Calu3 (cell line): ENCODE data around the gene HAUS1. TPM values are rescaled to one million over a fixed set of nuclear protein-coding genes. Genes with fewer than 3 reads are reported as not detected.
A peak's percentile ranks its signal among the peaks of the same experiment; 100 is the strongest.
"Not testable (repeated sequence)": the region's sequence is repeated elsewhere in the genome, so short reads cannot be mapped to it uniquely, and the experiment has no call there.

ENCODE experiments used
- BruUV-seq: library from RNA; stranded (reverse); fragments of 400-500 nt; replicated peaks from 2 replicates; lab custom pipeline; 2021; lab: Mats Ljungman, UMichigan
- CTCF ChIA-PET: fragments of 300-600 bp; sonication (Branson Sonifier 250); formaldehyde crosslinking; loops from one replicate; lab custom pipeline; 2022; ENCODE audit warnings: antibody characterized with exemption; lab: Charles Lee
- DNase-seq: peaks from one replicate; pipeline ENCODE4 v3.0.0; 2022
- H3K27ac Mint-ChIP-seq: one replicate; pipeline ENCODE4 v1.8.0; 2022; ENCODE audit warnings: mixed read lengths; ENCODE audit not compliant: unreplicated experiment
- H3K27me3 Mint-ChIP-seq: one replicate; pipeline ENCODE4 v1.8.0; 2022; ENCODE audit warnings: mixed read lengths; ENCODE audit not compliant: unreplicated experiment
- H3K36me3 Mint-ChIP-seq: one replicate; pipeline ENCODE4 v1.8.0; 2022; ENCODE audit warnings: mild to moderate bottlenecking, moderate library complexity, mixed read lengths; ENCODE audit not compliant: insufficient read depth, unreplicated experiment
- H3K4me1 Mint-ChIP-seq: one replicate; pipeline ENCODE4 v1.8.0; 2022; ENCODE audit warnings: mild to moderate bottlenecking, low read depth, mixed read lengths; ENCODE audit not compliant: unreplicated experiment
- H3K4me3 Mint-ChIP-seq: one replicate; pipeline ENCODE4 v1.8.0; 2022; ENCODE audit warnings: mild to moderate bottlenecking, low read depth, moderate library complexity, mixed read lengths; ENCODE audit not compliant: unreplicated experiment
- H3K9me3 Mint-ChIP-seq: one replicate; pipeline ENCODE4 v1.8.0; 2022; ENCODE audit warnings: low read depth, mixed read lengths; ENCODE audit not compliant: unreplicated experiment
- intact Hi-C: fragments of 100-400 bp; cut with micrococcal nuclease; formaldehyde crosslinking; loops from one replicate; pipeline ENCODE4 v1.10.0; 2022; ENCODE audit not compliant: unreplicated experiment
- total RNA-seq: library from RNA; stranded (reverse); gene quantifications from 2 replicates; pipeline ENCODE4 v1.2.3, GENCODE V29; 2022
- TF ChIP-seq, protein P1 (sequence below): fragments of 200-600 bp; IDR thresholded peaks from one replicate; pipeline ENCODE4 v1.8.0; 2022; ENCODE audit warnings: antibody characterized with exemption; ENCODE audit not compliant: unreplicated experiment

Gene HAUS1
- total RNA-seq, 1 experiment from 2014 or later: 35.7 TPM

DNA sequence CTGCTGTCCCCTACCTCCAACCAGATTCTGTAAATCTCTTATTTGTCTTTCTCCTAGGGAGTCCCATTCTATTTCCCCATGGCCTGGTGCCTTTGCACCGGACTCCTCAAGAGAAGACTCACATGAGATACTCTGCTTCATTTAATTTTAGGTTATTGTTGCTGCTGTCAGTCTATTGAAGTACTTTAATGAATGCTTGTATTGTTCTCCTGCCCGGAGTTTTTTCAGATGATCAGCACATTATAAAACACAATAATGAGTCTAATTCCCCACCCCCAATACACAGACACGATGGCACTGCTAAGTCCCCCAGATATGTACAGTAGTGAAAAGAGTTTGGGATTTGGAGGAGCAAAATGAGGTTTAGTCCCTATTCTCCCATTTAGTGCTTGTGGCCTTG lies 58.9 kb downstream of the HAUS1 start:
- CTCF ChIA-PET: interaction anchor here (1.9 kb wide), 1 partner anchor 10 kb away, joined by 6 read pairs; no protein-coding TSS in a partner anchor
- Mint-ChIP-seq H3K4me1 (peaks cover 50% of the 10 kb centered on the region), H3K27ac (no peak overlapping the region), H3K27me3 (no peaks in the 10 kb centered on the region), H3K36me3 (no peaks in the 10 kb centered on the region), H3K9me3 (no peaks in the 10 kb centered on the region), H3K4me3 (no peak overlapping the region)
- BruUV-seq: no TSS peak
- intact Hi-C loops: no loop called here
- no peak for DNase-seq
- TF ChIP-seq, protein P1, sequence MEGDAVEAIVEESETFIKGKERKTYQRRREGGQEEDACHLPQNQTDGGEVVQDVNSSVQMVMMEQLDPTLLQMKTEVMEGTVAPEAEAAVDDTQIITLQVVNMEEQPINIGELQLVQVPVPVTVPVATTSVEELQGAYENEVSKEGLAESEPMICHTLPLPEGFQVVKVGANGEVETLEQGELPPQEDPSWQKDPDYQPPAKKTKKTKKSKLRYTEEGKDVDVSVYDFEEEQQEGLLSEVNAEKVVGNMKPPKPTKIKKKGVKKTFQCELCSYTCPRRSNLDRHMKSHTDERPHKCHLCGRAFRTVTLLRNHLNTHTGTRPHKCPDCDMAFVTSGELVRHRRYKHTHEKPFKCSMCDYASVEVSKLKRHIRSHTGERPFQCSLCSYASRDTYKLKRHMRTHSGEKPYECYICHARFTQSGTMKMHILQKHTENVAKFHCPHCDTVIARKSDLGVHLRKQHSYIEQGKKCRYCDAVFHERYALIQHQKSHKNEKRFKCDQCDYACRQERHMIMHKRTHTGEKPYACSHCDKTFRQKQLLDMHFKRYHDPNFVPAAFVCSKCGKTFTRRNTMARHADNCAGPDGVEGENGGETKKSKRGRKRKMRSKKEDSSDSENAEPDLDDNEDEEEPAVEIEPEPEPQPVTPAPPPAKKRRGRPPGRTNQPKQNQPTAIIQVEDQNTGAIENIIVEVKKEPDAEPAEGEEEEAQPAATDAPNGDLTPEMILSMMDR: no peak

- Mint-ChIP-seq H3K27ac (peak overlapping the region; percentile 11), H3K4me1 (peaks cover 48% of the 10 kb centered on the region), H3K4me3 (no peak overlapping the region), H3K27me3 (no peaks in the 10 kb centered on the region), H3K9me3 (no peaks in the 10 kb centered on the region), H3K36me3 (no peaks in the 10 kb centered on the region)
- CTCF ChIA-PET: no interaction called here
- no peak for DNase-seq
- intact Hi-C loops: no loop called here
- TF ChIP-seq, protein P1: no peak
- no TSS peak for BruUV-seq
Measured at GRCh38 chr18:46163941-46164499, 59.8 kb downstream of the HAUS1 start.

DNA sequence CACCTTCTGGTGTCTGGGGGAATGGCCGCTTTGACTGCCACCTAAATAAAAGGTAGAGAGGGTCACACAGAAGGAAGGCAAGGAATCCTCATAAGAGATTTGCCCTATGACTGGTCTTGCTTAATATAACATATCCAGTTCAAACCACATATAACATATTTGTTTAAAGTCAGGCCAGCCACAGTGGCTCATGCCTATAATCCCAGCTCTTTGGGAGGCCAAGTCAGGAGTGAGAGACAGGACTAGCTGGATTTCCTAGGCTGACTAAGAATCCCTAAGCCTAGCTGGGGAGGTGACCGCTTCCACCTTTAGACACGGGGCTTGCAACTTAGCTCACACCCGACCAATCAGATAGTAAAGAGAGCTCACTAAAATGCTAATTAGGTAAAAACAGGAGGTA lies 60.3 kb downstream of the HAUS1 start:
- H3K9me3 Mint-ChIP-seq, DNase-seq, BruUV-seq, H3K4me3 Mint-ChIP-seq, intact Hi-C loops, H3K36me3 Mint-ChIP-seq, H3K27me3 Mint-ChIP-seq: not testable (repeated sequence)
- Mint-ChIP-seq H3K27ac (peak overlapping the region; percentile 11), H3K4me1 (peaks cover 52% of the 10 kb centered on the region)
- CTCF ChIA-PET: interaction anchor here (0.6 kb wide), 2 partner anchors 48 to 166 kb away, joined by 4 to 5 read pairs; no protein-coding TSS in a partner anchor

DNA sequence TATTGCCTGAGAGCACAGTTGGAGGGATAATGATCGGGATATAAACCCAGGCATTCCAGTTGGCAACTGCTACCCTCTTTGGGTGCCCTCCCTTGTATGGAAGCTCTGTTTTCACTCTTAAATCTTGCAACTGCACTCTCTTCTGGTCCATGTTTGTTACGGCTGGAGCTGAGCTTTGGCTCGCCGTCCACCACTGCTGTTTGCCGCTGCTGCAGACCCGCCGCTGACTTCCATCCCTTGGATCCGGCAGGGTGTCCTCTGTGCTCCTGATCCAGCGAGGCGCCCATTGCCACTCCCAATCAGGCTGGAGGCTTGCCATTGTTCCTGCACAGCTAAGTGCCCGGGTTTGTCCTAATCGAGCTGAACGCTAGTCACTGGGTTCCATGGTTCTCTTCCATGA lies 60.7 kb downstream of the HAUS1 start:
- Mint-ChIP-seq H3K36me3 (no peaks in the 10 kb centered on the region), H3K27me3 (no peaks in the 10 kb centered on the region), H3K27ac (peak overlapping the region; percentile 11), H3K4me3 (no peak overlapping the region), H3K9me3 (no peaks in the 10 kb centered on the region), H3K4me1 (peaks cover 54% of the 10 kb centered on the region)
- CTCF ChIA-PET: interaction anchor here (0.6 kb wide), 2 partner anchors 48 to 166 kb away, joined by 4 to 5 read pairs; no protein-coding TSS in a partner anchor
- TF ChIP-seq, protein P1: no peak
- BruUV-seq: no TSS peak
- no peak for DNase-seq
- intact Hi-C loops: no loop called here
